Activated B cell treated with CpG ODN at 0.5 μM for 24 hours (primary cell): ENCODE data around the gene PYGO2. TPM values are rescaled to one million over a fixed set of nuclear protein-coding genes. Genes with fewer than 3 reads are reported as not detected.

Experiments used
- ATAC-seq: fragments of 200-7000 bp; cut with Tn5 transposase; one replicate; pipeline ENCODE4 v1.10.0; 2021; ENCODE audit warnings: low read depth, mild to moderate bottlenecking, moderate library complexity
- CTCF ChIA-PET: fragments of 350-600 bp; sonication (Branson Sonifier 250); formaldehyde crosslinking; loops from one replicate; lab custom pipeline; 2021; ENCODE audit warnings: antibody characterized with exemption; lab: Charles Lee
- POLR2A ChIA-PET: fragments of 350-600 bp; sonication (Branson Sonifier 250); formaldehyde crosslinking; loops from one replicate; lab custom pipeline; 2021; ENCODE audit warnings: antibody characterized with exemption; lab: Charles Lee
- DNase-seq: peaks from one replicate; pipeline ENCODE4 v3.0.0; 2022
- H3K27ac Mint-ChIP-seq: one replicate; pipeline ENCODE4 v1.8.0; 2020; ENCODE audit warnings: mixed read lengths
- H3K27me3 Mint-ChIP-seq: one replicate; pipeline ENCODE4 v1.8.0; 2021; ENCODE audit warnings: mixed read lengths
- H3K36me3 Mint-ChIP-seq: one replicate; pipeline ENCODE4 v1.8.0; 2021; ENCODE audit warnings: low read depth, mixed read lengths
- H3K4me1 Mint-ChIP-seq: one replicate; pipeline ENCODE4 v1.8.0; 2021; ENCODE audit warnings: mixed read lengths
- H3K4me3 Mint-ChIP-seq: one replicate; pipeline ENCODE4 v1.8.0; 2020; ENCODE audit warnings: mild to moderate bottlenecking, mixed read lengths
- H3K9me3 Mint-ChIP-seq: one replicate; pipeline ENCODE4 v1.8.0; 2020; ENCODE audit warnings: mixed read lengths
- intact Hi-C: fragments of 100-400 bp; cut with micrococcal nuclease; formaldehyde crosslinking; loops from one replicate; pipeline ENCODE4 v1.15.1; 2024
- total RNA-seq: library from RNA; stranded (reverse); gene quantifications from 2 replicates; pipeline ENCODE4 v1.2.3, GENCODE V29; 2022
- TF ChIP-seq, protein P1 (sequence below): fragments of 200-600 bp; IDR thresholded peaks from one replicate; pipeline ENCODE4 v1.8.0; 2022; ENCODE audit warnings: antibody characterized with exemption, mild to moderate bottlenecking

The PYGO2 gene
- total RNA-seq, 1 donor from 2014 or later = 38.1 TPM

- no peak overlapping the region for H3K27ac Mint-ChIP-seq
- H3K9me3 Mint-ChIP-seq = no peaks in the 10 kb centered on the region
- peaks cover 37% of the 10 kb centered on the region for H3K4me1 Mint-ChIP-seq
- TF ChIP-seq, protein P1, sequence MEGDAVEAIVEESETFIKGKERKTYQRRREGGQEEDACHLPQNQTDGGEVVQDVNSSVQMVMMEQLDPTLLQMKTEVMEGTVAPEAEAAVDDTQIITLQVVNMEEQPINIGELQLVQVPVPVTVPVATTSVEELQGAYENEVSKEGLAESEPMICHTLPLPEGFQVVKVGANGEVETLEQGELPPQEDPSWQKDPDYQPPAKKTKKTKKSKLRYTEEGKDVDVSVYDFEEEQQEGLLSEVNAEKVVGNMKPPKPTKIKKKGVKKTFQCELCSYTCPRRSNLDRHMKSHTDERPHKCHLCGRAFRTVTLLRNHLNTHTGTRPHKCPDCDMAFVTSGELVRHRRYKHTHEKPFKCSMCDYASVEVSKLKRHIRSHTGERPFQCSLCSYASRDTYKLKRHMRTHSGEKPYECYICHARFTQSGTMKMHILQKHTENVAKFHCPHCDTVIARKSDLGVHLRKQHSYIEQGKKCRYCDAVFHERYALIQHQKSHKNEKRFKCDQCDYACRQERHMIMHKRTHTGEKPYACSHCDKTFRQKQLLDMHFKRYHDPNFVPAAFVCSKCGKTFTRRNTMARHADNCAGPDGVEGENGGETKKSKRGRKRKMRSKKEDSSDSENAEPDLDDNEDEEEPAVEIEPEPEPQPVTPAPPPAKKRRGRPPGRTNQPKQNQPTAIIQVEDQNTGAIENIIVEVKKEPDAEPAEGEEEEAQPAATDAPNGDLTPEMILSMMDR = no peak
- CTCF ChIA-PET = interaction anchor here (1.1 kb wide), 1 partner anchor 50 kb away, joined by 3 read pairs; no protein-coding TSS in a partner anchor
- peaks cover 75% of the 10 kb centered on the region for H3K36me3 Mint-ChIP-seq
- no peak overlapping the region for H3K4me3 Mint-ChIP-seq
- POLR2A ChIA-PET = no interaction called here
- intact Hi-C loops = no loop called here
- DNase-seq = no peak
- no peaks in the 10 kb centered on the region for H3K27me3 Mint-ChIP-seq
- ATAC-seq = no peak
These were observed 5.9 kb upstream of the PYGO2 start for GRCh38 chr1:154967331-154967950.

GRCh38 chr1:154966111-154966510 lies 4.5 kb upstream of the PYGO2 start:
- ATAC-seq (no peak), DNase-seq (no peak)
- CTCF ChIA-PET = interaction anchor here (1.7 kb wide), 1 partner anchor 52 kb away, joined by 6 read pairs; no protein-coding TSS in a partner anchor
- intact Hi-C loops = no loop called here
- POLR2A ChIA-PET = interaction anchor here (1.0 to 2.6 kb wide), 3 partner anchors 8 to 10 kb away, joined by 3 to 14 read pairs (median 6); partner anchors contain the start of genes CKS1B and PBXIP1
- Mint-ChIP-seq H3K4me1 (peaks cover 30% of the 10 kb centered on the region), H3K36me3 (peaks cover 72% of the 10 kb centered on the region), H3K27me3 (no peaks in the 10 kb centered on the region), H3K9me3 (no peaks in the 10 kb centered on the region), H3K4me3 (no peak overlapping the region), H3K27ac (no peak overlapping the region)
- TF ChIP-seq, protein P1 = no peak

DNA sequence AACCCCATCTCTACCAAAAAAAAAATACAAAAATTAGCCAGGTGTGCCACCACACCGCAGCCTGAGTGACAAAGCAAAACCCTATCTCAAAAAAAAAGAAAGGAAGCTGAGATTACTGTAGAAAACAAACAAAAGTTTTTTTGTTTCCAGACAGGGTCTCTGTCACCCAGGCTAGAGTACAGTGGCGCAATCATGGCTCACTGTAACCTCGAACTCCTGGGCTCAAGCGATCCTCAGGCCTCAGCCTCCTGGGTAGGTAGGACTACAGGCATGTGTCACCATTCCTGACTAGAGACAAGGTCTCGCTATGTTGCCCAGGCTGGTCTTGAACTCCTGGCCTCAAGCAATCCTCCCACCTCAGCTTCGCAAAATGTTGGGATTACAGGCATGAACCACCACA lies 2.8 kb upstream of the PYGO2 start:
- CTCF ChIA-PET = interaction anchor here (0.9 kb wide), 1 partner anchor 55 kb away, joined by 3 read pairs; no protein-coding TSS in a partner anchor
- Mint-ChIP-seq H3K27ac (no peak overlapping the region), H3K9me3 (no peaks in the 10 kb centered on the region), H3K4me3 (no peak overlapping the region), H3K4me1 (peaks cover 35% of the 10 kb centered on the region), H3K27me3 (no peaks in the 10 kb centered on the region), H3K36me3 (peaks cover 73% of the 10 kb centered on the region)
- POLR2A ChIA-PET = interaction anchor here (0.7 to 2.6 kb wide), 3 partner anchors 8 to 108 kb away, joined by 3 to 14 read pairs (median 4); partner anchors contain the start of gene CKS1B
- TF ChIP-seq, protein P1 = no peak
- no peak for ATAC-seq
- DNase-seq = no peak
- intact Hi-C loops = no loop called here

- Mint-ChIP-seq H3K27ac (no peak overlapping the region), H3K4me1 (peaks cover 35% of the 10 kb centered on the region), H3K9me3 (no peaks in the 10 kb centered on the region), H3K36me3 (peaks cover 68% of the 10 kb centered on the region), H3K27me3 (no peaks in the 10 kb centered on the region), H3K4me3 (no peak overlapping the region)
- CTCF ChIA-PET = interaction anchor here (3.2 kb wide), 2 partner anchors 8 to 54 kb away, joined by 11 to 26 read pairs; partner anchors contain the start of gene SHC1
- TF ChIP-seq, protein P1 = no peak
- ATAC-seq (no peak), DNase-seq (no peak)
- POLR2A ChIA-PET = interaction anchor here (0.7 to 2.6 kb wide), 3 partner anchors 9 to 108 kb away, joined by 3 to 14 read pairs (median 4); partner anchors contain the start of gene CKS1B
- intact Hi-C loops = no loop called here
These were observed 2.1 kb upstream of the PYGO2 start for GRCh38 chr1:154963643-154964042.

DNA sequence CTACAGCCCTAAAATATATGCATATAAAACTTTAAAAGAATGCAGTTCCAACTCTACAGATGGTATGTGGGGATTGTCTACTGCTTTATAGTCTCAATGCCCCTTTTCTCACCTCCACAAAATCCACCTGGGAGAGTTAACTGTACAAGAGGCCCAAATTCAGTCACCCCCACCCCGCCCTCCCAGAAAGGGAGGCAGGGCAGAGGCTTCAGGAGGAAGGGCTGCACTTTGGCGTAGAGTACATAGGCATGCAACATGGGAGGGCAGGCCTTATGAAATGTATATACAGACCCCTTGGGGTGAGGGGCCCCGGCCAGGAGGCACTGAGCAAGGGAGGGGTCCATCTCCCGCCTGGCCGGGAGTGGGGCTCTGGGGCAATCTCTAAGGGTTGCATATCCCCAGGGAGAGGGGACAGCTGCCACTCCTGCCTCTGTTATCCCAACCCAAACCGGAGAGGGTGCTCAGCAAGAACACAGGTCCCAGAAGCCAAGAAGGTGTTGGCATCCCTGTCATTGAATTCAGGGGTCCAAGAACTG lies 1.3 kb upstream of the PYGO2 start:
- Mint-ChIP-seq H3K4me1 (peaks cover 39% of the 10 kb centered on the region), H3K27ac (peak overlapping the region; percentile 86), H3K27me3 (no peaks in the 10 kb centered on the region), H3K4me3 (peak overlapping the region; percentile 84), H3K36me3 (peaks cover 65% of the 10 kb centered on the region), H3K9me3 (no peaks in the 10 kb centered on the region)
- no peak for DNase-seq
- POLR2A ChIA-PET = interaction anchor here (0.6 to 0.7 kb wide), 2 partner anchors 27 to 33 kb away, joined by 3 to 5 read pairs; partner anchors contain the start of gene PMVK
- CTCF ChIA-PET = interaction anchor here (1.6 to 3.2 kb wide), 5 partner anchors 9 to 99 kb away, joined by 3 to 26 read pairs (median 11); partner anchors contain the start of genes CKS1B and SHC1
- no peak for ATAC-seq
- TF ChIP-seq, protein P1 = no peak
- intact Hi-C loops = loop anchor here (1.0 kb wide), 1 partner anchor 54 kb away; no protein-coding TSS in a partner anchor
